PC-9 (cell line): ENCODE results near the gene EDDM13.

ENCODE experiments used
- EZH2 ChIP-seq: fragments of 200-600 bp; sonication (generic); IDR thresholded peaks from 2 replicates; pipeline ENCODE4 v1.8.0; 2017; ENCODE audit warnings: antibody characterized with exemption, low read depth
- TF ChIP-seq, protein P1 (sequence below): fragments of 200-600 bp; sonication (generic); conservative IDR thresholded peaks from 2 replicates; pipeline ENCODE4 v1.6.1; 2017; ENCODE audit warnings: mixed run types, antibody characterized with exemption, mild to moderate bottlenecking, moderate library complexity

DNA sequence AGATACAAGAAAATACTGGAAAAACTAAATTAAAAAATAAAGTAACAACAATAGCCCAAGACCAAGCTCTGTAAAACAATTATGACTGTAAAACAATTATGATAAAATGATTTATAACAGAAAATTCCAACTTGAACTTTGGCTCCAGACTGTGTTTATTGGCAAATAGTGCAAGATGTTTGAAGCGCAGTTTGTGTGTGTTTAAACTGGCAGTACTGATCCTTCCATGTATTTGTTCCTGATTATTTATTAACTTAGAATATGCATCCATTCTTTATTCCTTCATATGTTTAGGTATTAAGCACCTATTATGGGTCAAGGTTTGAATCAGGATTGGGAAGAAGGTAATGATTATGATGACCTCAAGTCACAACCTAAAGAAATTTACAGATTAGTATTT is 83.0 kb downstream of the EDDM13 start:
- no peak for TF ChIP-seq EZH2
- TF ChIP-seq, protein P1, sequence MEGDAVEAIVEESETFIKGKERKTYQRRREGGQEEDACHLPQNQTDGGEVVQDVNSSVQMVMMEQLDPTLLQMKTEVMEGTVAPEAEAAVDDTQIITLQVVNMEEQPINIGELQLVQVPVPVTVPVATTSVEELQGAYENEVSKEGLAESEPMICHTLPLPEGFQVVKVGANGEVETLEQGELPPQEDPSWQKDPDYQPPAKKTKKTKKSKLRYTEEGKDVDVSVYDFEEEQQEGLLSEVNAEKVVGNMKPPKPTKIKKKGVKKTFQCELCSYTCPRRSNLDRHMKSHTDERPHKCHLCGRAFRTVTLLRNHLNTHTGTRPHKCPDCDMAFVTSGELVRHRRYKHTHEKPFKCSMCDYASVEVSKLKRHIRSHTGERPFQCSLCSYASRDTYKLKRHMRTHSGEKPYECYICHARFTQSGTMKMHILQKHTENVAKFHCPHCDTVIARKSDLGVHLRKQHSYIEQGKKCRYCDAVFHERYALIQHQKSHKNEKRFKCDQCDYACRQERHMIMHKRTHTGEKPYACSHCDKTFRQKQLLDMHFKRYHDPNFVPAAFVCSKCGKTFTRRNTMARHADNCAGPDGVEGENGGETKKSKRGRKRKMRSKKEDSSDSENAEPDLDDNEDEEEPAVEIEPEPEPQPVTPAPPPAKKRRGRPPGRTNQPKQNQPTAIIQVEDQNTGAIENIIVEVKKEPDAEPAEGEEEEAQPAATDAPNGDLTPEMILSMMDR: no peak
